Colonic mucosa (tissue), 4 donors: ENCODE measurements around the gene GHDC. TPM values are rescaled to one million over a fixed set of nuclear protein-coding genes. Genes with fewer than 3 reads are reported as not detected.

Experiments used
- DNase-seq: peaks from one replicate; pipeline ENCODE4 v3.0.0-alpha.2; 2020
- H3K27ac ChIP-seq: fragments of 200-600 bp; one replicate; pipeline ENCODE4 v1.8.0; 2021
- H3K27me3 ChIP-seq: fragments of 200-600 bp; one replicate; pipeline ENCODE4 v1.8.0; 2021
- H3K36me3 ChIP-seq: fragments of 200-600 bp; one replicate; pipeline ENCODE4 v1.8.0; 2021
- H3K4me1 ChIP-seq: fragments of 200-600 bp; one replicate; pipeline ENCODE4 v1.8.0; 2021; ENCODE audit warnings: mild to moderate bottlenecking
- H3K4me3 ChIP-seq: fragments of 200-600 bp; one replicate; pipeline ENCODE4 v1.8.0; 2021
- H3K9ac ChIP-seq, 2 donors: one replicate each; pipeline ENCODE4 v1.7.0; 2013; ENCODE audit warnings: control low read depth in 2 of 2, low read depth in 2 of 2, low read length in 2 of 2
- H3K9me3 ChIP-seq: fragments of 200-600 bp; one replicate; pipeline ENCODE4 v1.8.0; 2021
- intact Hi-C: fragments of 100-400 bp; cut with DNase I; formaldehyde crosslinking; loops from one replicate; pipeline ENCODE4 v1.14.1; 2022
- total RNA-seq, 2 donors: library from RNA; stranded (reverse); fragmentation: NEBNext Ultra II Directional in 1 of 2; extraction: Animal tissue kit (Norgen Biotek cat#: 25700) in 1 of 2; gene quantifications; one replicate each; pipeline ENCODE4 v1.2.1, GENCODE V29; 2021
- TF ChIP-seq, protein P1 (sequence below): fragments of 200-600 bp; IDR thresholded peaks from one replicate; pipeline ENCODE4 v1.8.0; 2022; ENCODE audit warnings: antibody characterized with exemption, mild to moderate bottlenecking
- donor health status: healthy.
- donor health status: DM: no; HTN: no; CAD: no.
- donor health status: DM: no; HTN: no; CAD: no.

GHDC gene
- total RNA-seq, 2 donors from 2014 or later: 20.6 to 23.0 TPM

- Histone ChIP-seq H3K27me3 (no peaks in the 10 kb centered on the region), H3K4me1 (no peaks in the 10 kb centered on the region), H3K4me3 (no peak overlapping the region), H3K27ac (no peak overlapping the region), H3K9me3 (no peaks in the 10 kb centered on the region), H3K9ac (no peak overlapping the region), H3K36me3 (no peaks in the 10 kb centered on the region)
- intact Hi-C loops: no loop called here
- TF ChIP-seq, protein P1, sequence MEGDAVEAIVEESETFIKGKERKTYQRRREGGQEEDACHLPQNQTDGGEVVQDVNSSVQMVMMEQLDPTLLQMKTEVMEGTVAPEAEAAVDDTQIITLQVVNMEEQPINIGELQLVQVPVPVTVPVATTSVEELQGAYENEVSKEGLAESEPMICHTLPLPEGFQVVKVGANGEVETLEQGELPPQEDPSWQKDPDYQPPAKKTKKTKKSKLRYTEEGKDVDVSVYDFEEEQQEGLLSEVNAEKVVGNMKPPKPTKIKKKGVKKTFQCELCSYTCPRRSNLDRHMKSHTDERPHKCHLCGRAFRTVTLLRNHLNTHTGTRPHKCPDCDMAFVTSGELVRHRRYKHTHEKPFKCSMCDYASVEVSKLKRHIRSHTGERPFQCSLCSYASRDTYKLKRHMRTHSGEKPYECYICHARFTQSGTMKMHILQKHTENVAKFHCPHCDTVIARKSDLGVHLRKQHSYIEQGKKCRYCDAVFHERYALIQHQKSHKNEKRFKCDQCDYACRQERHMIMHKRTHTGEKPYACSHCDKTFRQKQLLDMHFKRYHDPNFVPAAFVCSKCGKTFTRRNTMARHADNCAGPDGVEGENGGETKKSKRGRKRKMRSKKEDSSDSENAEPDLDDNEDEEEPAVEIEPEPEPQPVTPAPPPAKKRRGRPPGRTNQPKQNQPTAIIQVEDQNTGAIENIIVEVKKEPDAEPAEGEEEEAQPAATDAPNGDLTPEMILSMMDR: no peak
- no peak for DNase-seq
Observed at GRCh38 chr17:42165751-42166150, 28.5 kb downstream of the GHDC start.

GRCh38 chr17:42163696-42164407 lies 30.4 kb downstream of the GHDC start:
- Histone ChIP-seq H3K9ac (no peak overlapping the region), H3K27me3 (no peaks in the 10 kb centered on the region), H3K27ac (no peak overlapping the region), H3K36me3 (no peaks in the 10 kb centered on the region), H3K4me3 (no peak overlapping the region), H3K4me1 (no peaks in the 10 kb centered on the region), H3K9me3 (no peaks in the 10 kb centered on the region)
- no peak for DNase-seq
- intact Hi-C loops: no loop called here
- TF ChIP-seq, protein P1: no peak

GRCh38 chr17:42163113-42163512 lies 31.2 kb downstream of the GHDC start:
- Histone ChIP-seq H3K4me1 (no peaks in the 10 kb centered on the region), H3K9ac (no peak overlapping the region), H3K9me3 (no peaks in the 10 kb centered on the region), H3K27me3 (no peaks in the 10 kb centered on the region), H3K4me3 (no peak overlapping the region), H3K36me3 (no peaks in the 10 kb centered on the region), H3K27ac (no peak overlapping the region)
- DNase-seq: peak; percentile 52
- TF ChIP-seq, protein P1: peak; percentile 18
- intact Hi-C loops: no loop called here

DNA sequence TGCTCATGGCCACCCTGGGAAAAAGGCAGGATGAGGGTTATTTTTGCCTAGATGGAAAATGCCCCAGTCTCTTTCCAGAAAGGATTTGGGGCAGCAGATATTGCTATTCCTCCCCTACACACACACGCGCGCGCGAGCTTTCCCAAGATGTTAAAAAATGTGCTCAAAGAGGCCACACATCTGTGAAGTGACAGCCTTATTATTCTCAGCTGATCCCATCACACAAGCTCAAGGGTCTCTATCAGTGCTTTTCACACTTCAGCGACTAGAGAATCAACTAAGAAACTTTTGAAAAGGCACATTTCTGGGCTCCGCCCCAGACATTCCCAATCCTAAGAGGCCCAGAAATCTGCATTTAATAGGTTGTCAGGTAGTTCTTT lies 33.8 kb downstream of the GHDC start:
- TF ChIP-seq, protein P1: no peak
- Histone ChIP-seq H3K9me3 (no peaks in the 10 kb centered on the region), H3K9ac (no peak overlapping the region), H3K36me3 (no peaks in the 10 kb centered on the region), H3K27me3 (no peaks in the 10 kb centered on the region), H3K27ac (no peak overlapping the region), H3K4me3 (no peak overlapping the region), H3K4me1 (no peaks in the 10 kb centered on the region)
- no peak for DNase-seq
- intact Hi-C loops: no loop called here

DNA sequence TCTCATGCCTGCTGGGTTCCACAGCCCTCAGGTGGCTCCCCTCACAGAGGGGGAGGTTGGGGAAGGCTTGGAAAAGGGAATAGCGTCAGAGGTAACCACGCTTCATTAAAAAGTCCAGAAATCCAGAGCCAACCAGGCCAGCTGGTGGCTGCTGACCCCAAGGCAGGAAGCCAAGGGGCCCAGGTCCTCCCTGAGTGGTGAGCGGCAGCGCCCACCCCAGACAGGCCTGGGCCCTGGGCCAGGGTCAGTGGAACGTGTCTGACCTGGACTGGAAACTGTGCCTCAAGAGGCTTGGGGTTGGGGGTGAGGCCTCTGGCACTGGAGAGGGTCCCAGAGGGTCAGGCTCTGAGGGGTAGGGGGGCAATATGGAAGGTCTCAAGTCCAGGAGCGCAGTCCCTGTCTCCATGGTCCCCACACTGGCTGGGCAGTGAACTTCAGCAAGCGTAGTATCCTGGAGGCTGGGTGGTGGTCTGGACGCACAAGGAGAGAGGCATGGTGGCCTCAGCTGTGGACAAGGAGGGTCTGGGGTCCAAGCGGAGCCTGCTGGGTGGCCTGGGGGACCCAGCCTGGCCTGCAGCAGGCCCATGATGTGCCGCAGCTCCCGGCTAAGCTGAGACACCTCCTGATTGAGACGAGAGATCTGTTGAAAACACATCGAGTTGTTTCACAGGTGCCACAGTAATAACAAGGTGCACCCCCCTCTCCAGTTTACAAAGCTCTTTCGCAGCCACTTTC lies 34.3 kb downstream of the GHDC start:
- no peaks in the 10 kb centered on the region for H3K36me3 ChIP-seq
- TF ChIP-seq, protein P1: no peak
- H3K4me1 ChIP-seq: no peaks in the 10 kb centered on the region
- no peak overlapping the region for H3K4me3 ChIP-seq
- intact Hi-C loops: no loop called here
- no peaks in the 10 kb centered on the region for H3K9me3 ChIP-seq
- DNase-seq: no peak
- no peak overlapping the region for H3K9ac ChIP-seq
- no peaks in the 10 kb centered on the region for H3K27me3 ChIP-seq
- H3K27ac ChIP-seq: no peak overlapping the region
